ENCODE results near the gene CCBE1.

CCBE1 gene

DNA sequence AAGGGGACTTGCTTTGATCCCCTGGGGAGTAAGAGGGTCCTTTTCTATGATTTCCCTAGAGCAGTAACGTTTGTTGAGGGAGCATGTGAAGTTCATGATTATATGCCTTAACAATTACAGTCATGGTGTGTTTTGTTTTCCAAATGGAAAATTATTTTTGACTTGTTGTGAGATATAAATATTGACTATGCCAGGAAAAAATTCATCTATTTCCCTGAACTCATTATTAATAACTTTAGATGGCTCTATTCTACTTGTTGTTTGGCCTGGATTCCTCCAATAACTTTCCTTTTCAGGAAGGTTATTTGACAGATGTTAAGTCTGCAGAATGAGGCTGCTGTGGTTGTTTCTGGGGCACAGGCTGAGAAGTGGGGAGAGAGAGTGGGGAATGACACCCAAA lies 266.1 kb downstream of the CCBE1 start:
- no peak for DNase-seq

DNA sequence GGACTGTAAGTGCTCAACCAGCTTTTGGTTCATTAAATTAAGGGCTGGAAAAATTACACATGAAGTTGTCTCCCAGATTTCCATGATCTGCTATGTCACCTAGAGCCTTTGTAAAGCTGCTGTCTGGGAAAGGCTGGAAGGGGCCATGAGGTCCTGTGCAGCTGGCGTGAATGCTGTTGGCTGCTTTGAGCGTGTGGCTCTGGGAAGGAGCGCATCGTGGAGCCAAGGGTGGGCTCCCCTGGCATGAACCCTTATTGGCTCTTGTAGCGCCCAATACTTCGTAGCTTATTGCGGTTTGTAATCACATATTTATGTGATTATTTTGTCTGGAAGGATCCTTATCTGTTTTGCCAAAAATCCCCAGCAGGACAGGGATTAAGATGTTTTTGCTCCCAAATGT lies 267.6 kb downstream of the CCBE1 start:
- no peak for DNase-seq

- no peak for DNase-seq
Observed at GRCh38 chr18:59428018-59428417, 269.2 kb downstream of the CCBE1 start.

GRCh38 chr18:59426855-59427254 lies 270.4 kb downstream of the CCBE1 start:
- no peak for DNase-seq

GRCh38 chr18:59423259-59423658 lies 274.0 kb downstream of the CCBE1 start:
- DNase-seq, result no peak

GRCh38 chr18:59420244-59420643 lies 277.0 kb downstream of the CCBE1 start:
- DNase-seq, result no peak

- DNase-seq, result no peak
Observed at GRCh38 chr18:59419386-59419785, 277.8 kb downstream of the CCBE1 start.

DNA sequence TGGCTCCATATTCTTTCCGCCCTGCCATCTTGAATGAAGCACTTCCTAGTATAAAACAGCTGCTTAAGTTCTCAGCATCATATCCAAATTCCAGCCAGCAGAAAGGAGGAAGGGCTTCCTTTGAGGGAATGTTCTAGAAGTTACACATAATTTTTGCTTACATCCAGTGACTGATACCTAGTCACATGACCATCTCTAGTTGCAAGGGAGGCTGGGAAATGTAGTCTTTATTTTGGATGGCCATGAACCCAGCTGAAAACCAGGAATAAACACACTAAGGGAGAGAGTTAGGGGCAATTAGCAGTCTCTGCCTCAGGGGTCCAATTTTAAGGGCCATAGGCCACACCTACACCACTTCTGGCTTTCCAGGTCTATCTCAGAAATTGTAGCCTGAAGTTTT lies 280.4 kb downstream of the CCBE1 start:
- no peak for DNase-seq

GRCh38 chr18:59414111-59414653 lies 283.0 kb downstream of the CCBE1 start:
- DNase-seq, result no peak

- DNase-seq, result peak; percentile 59
Observed at GRCh38 chr18:59402432-59403090, 294.7 kb downstream of the CCBE1 start.

GRCh38 chr18:59400407-59400806 lies 296.8 kb downstream of the CCBE1 start:
- DNase-seq, result no peak

DNA sequence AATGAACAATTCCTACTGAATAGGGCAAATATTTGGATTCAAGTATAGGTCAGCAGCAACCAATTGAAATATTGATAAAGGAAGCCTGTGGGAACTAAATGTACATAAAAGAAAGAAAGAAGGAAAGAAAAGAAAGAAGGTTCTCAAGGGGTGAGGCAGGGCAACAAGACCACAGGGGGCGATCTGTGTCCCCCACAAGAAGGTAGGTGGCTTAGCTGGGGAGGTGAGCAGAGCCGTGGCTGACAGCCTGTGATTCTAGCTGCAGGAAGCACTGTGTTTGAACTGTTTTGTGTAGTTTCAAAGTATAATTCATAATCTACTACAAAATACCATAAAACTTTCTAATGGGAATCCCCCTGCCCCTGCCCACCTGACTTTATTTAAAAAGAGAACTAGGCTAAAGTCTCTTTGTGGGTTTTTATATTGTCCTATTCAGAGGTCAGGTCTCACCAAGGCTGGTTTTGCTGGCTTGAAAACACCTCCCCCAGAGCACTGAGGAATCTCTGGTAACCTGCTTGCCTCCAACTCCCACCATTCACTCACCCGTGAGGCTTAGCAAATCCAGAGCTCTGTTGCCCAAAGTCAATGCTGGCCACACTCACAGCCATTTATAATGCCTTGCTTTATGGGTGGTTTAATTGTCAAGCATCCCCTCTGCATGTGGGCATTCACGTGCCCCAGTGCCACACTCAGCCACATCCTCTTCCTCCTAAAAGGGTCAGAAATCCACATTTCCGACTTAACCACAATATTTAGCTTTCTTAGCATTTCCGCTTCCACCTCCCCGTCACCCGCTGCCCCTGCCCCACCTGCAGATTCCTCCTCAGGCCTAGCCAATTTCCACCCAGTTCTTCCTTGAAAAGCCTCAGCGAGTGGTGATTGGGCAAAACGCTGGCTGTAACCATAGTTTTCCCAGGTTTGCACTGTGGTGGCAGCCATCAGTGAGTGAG lies 301.7 kb downstream of the CCBE1 start:
- DNase-seq, result no peak

DNA sequence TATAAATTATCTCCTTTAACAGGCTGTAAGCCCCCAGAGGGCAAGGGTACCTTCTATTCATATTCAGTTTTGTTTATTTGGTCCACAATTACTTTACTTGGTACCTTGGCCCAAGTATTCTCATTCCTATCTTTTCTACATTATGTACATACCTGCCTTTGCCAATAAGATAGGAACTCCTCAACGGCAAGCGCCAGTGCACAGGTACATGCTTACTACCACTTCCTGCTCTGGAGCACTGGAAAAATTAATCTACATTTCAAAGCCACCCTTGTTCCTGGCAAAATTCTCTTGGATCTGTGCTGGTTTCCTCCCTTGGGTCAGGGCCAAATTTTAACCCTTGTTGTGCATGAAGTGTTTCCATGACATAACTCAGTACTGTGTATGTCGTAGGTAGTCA lies 303.8 kb downstream of the CCBE1 start:
- DNase-seq, result no peak

GRCh38 chr18:59388817-59389216 lies 308.4 kb downstream of the CCBE1 start:
- no peak for DNase-seq

DNA sequence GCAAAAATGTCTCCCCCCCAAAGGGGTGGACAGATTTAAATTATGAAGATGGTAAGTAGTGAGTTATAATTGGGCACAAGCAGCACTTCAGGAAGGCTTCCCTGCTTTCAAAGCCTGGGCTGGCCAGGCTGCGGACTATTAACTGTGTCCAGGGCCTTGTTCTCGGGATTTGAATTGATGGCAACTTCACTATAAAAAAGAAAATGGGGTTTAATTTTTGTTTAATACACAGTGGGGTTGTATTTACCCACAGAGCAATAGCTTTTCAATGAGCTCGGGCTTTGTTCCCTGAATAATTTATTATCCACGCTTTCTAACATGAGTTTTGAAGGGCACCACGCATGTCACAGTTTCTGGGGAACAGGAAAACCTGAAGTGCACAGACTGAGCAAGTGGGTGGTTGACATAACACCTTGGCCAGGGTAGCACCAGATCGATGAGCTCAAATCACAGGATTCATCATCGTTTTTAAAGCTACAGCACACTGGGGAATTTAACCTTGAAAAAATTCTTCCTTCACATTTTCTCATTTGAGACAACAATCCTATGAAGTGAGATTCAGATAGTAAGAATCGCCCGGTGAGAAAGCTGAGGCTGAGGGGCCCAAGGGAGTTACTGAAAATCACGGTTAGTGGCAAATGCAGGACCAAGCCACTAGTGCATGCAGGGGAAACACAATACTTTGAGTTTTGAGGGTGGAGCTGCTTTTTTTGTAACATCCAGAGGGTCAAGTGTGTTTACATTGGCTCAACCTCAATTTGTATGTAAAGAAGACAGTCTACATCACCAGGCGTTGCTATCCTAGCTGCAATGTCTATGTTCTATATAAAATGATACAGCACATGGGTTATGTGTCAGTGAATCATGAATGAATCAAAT lies 309.3 kb downstream of the CCBE1 start:
- no peak for DNase-seq

- no peak for DNase-seq
Observed at GRCh38 chr18:59386909-59387686, 310.1 kb downstream of the CCBE1 start.

- DNase-seq, result no peak
Observed at GRCh38 chr18:59385191-59385590, 312.0 kb downstream of the CCBE1 start.

DNA sequence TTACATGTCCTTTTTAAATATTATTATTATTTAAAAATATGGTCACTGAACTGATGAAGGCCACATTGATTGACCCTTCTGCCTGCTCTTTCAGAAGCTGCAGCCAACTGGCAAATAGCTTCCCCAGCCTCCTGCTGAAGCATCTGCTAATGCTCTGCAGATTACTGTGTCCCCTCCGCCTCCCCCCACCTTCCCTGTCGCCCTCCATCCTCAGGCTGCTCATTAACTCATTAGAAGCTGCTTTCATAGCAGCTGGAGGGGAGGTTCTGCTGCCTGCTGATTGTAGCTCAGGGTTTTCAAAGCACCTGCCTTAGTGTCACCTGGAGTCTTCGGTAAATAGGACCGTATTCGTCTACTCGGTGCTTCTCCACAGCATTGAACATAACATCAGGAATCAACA lies 313.4 kb downstream of the CCBE1 start:
- DNase-seq, result no peak

GRCh38 chr18:59382383-59382782 lies 314.8 kb downstream of the CCBE1 start:
- no peak for DNase-seq

GRCh38 chr18:59381949-59382348 lies 315.3 kb downstream of the CCBE1 start:
- no peak for DNase-seq
